Activated CD8-positive, alpha-beta memory T cell treated with anti-CD3 and anti-CD28 coated beads, Interleukin-2, amount 50 U/mL, for 24 hours (primary cell): Measurements from ENCODE around the gene TMIE.
"Not testable (repeated sequence)": the region's sequence is repeated elsewhere in the genome, so short reads cannot be mapped to it uniquely, and the experiment has no call there.

ENCODE experiments used
- DNase-seq: peaks from one replicate; pipeline ENCODE4 v3.0.0-alpha.2; 2020; ENCODE audit errors: extremely low read depth

Gene TMIE

GRCh38 chr3:46722443-46722842 is 21.3 kb downstream of the TMIE start:
- no peak for DNase-seq

- DNase-seq, result no peak
Measured at GRCh38 chr3:46724424-46724823, 23.2 kb downstream of the TMIE start.

GRCh38 chr3:46725621-46726314 is 24.6 kb downstream of the TMIE start:
- DNase-seq, result no peak

DNA sequence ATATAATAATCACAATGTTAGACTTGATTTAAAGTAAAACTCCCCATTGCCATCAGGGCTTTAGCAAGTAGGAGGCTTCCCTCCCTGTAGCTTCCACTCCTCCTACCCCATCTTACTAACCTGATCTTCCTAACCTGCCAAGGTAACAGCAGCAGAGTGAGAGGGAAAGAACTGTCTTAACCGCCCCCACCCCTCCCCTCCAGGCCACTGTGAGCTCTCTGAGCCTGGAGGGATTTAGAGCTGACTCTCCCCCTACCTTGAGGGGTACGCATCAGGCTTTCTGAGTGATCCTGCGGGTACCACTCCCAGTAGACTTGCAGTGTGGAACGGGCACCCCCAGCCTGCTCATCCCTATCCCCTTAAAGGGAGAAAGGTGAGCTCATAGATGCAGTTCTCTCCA is 27.8 kb downstream of the TMIE start:
- DNase-seq, result no peak

DNA sequence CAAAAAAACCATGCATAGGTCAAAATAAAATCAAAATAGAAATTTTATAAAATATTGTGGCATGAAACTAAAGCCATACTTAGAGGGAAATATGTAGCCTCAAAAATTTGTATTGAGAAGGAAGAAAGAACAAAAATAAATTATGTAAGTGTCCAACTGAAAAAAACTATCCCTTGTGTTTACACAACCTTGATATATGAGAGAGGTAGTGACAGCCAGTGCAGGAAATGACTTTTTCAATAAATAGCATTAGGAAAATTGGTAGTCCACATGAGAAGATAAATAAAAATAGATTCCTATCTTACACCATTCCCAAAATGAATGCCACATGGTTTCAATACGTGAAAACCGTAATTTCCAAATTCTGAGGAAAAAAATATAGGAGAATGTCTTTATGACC is 29.6 kb downstream of the TMIE start:
- DNase-seq, result no peak

- no peak for DNase-seq
Measured at GRCh38 chr3:46731795-46732194, 30.6 kb downstream of the TMIE start.

- no peak for DNase-seq
Measured at GRCh38 chr3:46733026-46733800, 32.0 kb downstream of the TMIE start.

DNA sequence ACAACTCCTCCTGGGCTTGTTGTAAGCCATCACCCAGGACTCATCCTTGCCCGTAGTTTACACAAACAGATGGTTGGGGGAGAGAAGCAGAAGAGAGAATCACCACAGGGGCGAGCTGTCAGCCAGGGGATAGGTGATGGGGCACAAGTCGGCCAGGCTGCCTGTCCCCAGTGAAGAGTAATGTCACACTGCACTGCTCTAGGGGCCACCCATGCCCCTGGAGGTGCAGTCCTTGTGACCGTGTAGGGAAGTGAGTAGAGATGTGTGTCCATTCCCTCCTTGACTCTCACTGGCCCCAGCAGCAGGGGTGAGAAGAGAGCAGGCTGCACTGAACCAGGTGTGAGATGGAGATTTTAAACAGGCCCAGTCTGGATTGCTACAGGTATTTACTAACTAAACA is 33.6 kb downstream of the TMIE start:
- no peak for DNase-seq

GRCh38 chr3:46736006-46736872 is 35.0 kb downstream of the TMIE start:
- DNase-seq, result no peak

GRCh38 chr3:46737329-46737731 is 36.1 kb downstream of the TMIE start:
- no peak for DNase-seq

- not testable (repeated sequence) for DNase-seq
Measured at GRCh38 chr3:46739565-46739964, 38.4 kb downstream of the TMIE start.

- no peak for DNase-seq
Measured at GRCh38 chr3:46742992-46743585, 41.9 kb downstream of the TMIE start.

DNA sequence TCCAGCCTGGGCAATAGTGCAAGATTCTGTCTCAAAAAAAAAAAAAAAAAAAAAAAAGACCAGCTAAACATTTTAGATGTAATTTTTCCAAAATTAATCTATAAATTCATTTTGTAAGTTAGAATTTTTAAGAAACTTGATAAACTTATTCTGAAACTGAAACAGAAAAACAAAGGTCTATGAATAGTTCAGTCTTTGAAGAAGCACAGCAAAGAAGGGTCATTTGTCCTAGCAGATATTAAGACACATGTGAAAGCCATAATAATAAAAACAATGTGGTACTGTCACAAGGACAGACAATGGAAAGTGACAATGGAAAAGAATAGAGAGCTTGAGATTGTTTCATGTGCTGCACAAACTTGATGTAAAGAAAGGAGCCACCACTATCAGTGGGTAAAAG is 45.5 kb downstream of the TMIE start:
- no peak for DNase-seq

DNA sequence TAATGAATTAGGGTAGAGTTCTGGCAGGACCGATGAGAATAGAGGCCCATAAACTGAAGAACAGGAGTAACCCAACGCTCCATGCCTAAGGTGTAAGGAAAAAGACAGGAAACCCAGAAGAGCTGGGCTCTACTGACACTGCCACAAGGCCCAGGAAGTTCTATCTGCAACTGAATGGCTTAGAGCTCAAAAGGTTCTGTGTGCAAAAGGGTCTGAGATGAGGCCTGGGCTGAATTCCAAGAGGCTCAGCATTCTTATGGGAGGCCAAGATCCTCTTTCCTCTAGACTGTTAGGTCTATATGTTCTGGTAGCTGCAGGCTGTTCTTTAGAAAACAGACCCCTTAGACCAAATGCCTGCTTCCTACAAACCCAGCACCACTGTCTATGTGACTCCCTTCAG is 47.0 kb downstream of the TMIE start:
- DNase-seq, result no peak

DNA sequence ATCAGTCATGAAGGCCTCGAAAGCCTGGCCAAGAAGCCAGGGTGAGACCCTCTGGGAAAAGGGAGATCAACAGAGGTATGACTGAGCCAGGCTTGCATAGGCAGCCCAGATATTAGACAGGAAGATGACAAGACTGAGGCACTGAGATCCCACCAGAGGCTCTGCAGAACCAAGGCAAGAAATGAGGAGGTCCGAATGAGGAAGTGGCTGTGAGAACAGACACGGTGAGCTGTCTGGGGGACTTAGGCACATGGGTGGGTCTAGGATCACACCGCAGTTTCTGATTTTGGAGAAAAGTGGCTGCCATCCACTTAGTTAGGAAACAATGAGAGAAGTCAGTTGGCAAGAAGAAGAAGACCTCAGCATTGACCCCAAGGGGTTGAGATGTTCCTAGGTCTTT is 47.9 kb downstream of the TMIE start:
- no peak for DNase-seq

DNA sequence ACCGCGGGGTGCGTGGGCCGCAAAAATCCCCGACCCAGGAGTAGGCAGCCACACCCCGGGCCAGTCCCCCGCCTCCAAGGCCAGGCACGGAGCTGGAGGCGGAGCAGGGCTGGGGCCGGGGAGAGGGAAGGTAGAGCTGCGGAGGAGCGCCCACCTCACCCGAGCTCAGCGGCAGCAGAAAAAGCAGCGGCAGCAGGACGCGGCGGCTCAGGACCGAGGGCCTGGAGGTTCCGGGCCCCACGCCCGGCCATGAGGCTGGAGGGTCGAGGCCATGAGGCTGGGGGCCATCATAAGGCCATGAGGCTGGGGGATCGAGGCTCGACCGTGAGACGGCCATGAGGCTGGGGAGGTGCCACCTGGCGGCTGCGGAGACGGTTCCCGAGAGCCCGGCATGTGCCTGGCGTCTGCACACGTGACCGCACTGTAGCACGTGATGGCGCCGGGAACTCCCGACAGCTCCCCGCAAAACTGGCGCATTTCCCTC is 49.4 kb downstream of the TMIE start:
- DNase-seq, result no peak

DNA sequence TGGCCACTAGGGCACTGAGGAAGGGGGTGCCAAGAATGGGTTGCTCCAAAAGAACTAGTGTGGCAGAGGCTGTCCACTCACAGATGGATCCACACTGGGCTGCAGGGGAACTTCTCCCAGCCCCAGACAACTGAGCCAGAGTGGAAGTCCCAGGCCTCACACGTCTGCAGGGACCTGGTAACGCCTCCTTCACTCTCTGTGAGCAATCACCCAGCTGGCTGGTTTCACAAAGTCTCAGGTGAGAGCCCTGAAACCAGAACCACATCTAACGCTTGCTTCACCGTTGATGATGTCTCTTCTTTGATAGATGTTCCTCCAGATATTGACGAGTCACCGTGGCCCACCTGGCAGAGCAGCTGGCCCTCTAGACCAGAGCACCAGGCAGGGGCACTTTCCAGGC is 51.9 kb downstream of the TMIE start:
- not testable (repeated sequence) for DNase-seq

- no peak for DNase-seq
Measured at GRCh38 chr3:46755646-46756045, 54.5 kb downstream of the TMIE start.

DNA sequence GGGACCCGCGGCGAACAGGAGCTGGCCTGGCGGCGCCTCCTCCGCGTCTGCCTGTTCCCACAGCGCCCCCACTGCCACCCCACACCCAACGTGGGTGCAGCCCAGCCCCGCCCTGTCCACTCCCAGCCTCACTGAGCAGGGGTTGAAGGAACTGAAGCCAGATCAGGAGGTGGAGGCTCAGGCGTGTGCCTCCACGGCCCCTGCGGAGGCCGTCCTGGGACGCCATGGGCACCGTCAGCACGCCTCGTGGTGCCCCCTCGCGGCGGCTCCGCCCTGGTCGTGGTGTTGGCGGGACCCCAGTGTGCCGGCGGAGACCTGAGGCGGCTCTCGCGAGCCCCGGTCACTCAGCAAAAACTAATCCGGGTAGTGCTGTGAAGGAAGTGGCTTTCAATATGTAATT is 55.5 kb downstream of the TMIE start:
- DNase-seq, result no peak

GRCh38 chr3:46759239-46760167 is 58.3 kb downstream of the TMIE start:
- DNase-seq, result no peak
